Parathyroid adenoma (tissue), 2 donors: Measurements from ENCODE around the gene SLC22A16.

Experiments
- H2AFZ ChIP-seq: fragments of 300-600 bp; sonication (generic); one replicate; pipeline ENCODE4 v1.7.0; 2017; ENCODE audit warnings: antibody characterized with exemption, mild to moderate bottlenecking
- H3K27ac ChIP-seq: fragments of 300-600 bp; sonication (generic); one replicate; pipeline ENCODE4 v1.7.0; 2017
- H3K27me3 ChIP-seq: fragments of 300-600 bp; sonication (generic); one replicate; pipeline ENCODE4 v1.7.0; 2017; ENCODE audit warnings: low read length; ENCODE audit not compliant: control insufficient read depth, insufficient read depth
- H3K36me3 ChIP-seq: fragments of 300-600 bp; sonication (generic); one replicate; pipeline ENCODE4 v1.7.0; 2017; ENCODE audit warnings: low read length; ENCODE audit not compliant: control insufficient read depth, insufficient read depth
- H3K4me1 ChIP-seq: fragments of 300-600 bp; sonication (generic); one replicate; pipeline ENCODE4 v1.7.0; 2017; ENCODE audit warnings: control low read depth
- H3K4me2 ChIP-seq: fragments of 300-600 bp; sonication (generic); one replicate; pipeline ENCODE4 v1.7.0; 2017; ENCODE audit warnings: low read length
- H3K4me3 ChIP-seq: fragments of 300-600 bp; sonication (generic); one replicate; pipeline ENCODE4 v1.7.0; 2017; ENCODE audit warnings: low read depth, low read length
- H3K79me2 ChIP-seq: fragments of 300-600 bp; sonication (generic); one replicate; pipeline ENCODE4 v1.7.0; 2017; ENCODE audit warnings: control low read depth
- H3K9ac ChIP-seq: fragments of 300-600 bp; sonication (generic); one replicate; pipeline ENCODE4 v1.7.0; 2017; ENCODE audit warnings: mild to moderate bottlenecking
- H3K9me3 ChIP-seq: fragments of 300-600 bp; sonication (generic); one replicate; pipeline ENCODE4 v1.7.0; 2017; ENCODE audit warnings: low read length; ENCODE audit not compliant: control insufficient read depth
- TF ChIP-seq, protein P1 (sequence below): fragments of 300-600 bp; sonication (generic); IDR thresholded peaks from one replicate; pipeline ENCODE4 v1.7.0; 2017; ENCODE audit warnings: antibody characterized with exemption, mild to moderate bottlenecking
- donor health status: primary hyperparathyroidism.

Gene SLC22A16

DNA sequence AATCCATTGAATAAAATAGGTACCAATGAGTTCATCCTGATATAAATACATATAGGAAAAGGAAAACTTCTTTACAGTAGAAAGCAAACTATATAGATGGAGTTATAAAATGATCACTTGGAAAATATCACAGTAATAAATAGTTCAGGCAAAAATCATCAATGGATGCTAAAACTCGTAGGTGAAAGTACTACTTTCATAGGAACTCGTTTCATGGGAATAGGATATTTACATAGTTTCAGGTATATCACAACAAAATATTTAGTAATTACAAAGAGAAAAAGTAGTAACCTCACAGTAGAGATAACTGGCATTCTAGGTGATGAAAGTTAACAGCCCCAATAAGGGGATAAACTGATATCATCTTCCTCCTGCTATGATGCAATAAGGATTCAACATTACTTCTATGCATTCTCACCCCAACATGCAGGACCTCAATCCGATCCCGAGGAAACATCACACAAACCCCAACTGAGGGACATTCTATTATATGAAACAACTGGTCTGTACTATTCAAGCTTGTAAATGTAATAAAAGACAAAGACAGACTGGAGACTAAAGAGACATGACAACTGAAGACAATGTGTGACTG lies 74.7 kb downstream of the SLC22A16 start:
- TF ChIP-seq, protein P1, sequence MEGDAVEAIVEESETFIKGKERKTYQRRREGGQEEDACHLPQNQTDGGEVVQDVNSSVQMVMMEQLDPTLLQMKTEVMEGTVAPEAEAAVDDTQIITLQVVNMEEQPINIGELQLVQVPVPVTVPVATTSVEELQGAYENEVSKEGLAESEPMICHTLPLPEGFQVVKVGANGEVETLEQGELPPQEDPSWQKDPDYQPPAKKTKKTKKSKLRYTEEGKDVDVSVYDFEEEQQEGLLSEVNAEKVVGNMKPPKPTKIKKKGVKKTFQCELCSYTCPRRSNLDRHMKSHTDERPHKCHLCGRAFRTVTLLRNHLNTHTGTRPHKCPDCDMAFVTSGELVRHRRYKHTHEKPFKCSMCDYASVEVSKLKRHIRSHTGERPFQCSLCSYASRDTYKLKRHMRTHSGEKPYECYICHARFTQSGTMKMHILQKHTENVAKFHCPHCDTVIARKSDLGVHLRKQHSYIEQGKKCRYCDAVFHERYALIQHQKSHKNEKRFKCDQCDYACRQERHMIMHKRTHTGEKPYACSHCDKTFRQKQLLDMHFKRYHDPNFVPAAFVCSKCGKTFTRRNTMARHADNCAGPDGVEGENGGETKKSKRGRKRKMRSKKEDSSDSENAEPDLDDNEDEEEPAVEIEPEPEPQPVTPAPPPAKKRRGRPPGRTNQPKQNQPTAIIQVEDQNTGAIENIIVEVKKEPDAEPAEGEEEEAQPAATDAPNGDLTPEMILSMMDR: no peak
- H3K36me3 ChIP-seq: no peaks in the 10 kb centered on the region
- no peaks in the 10 kb centered on the region for H3K4me1 ChIP-seq
- H3K79me2 ChIP-seq: no peaks in the 10 kb centered on the region
- no peak overlapping the region for H3K4me3 ChIP-seq
- no peaks in the 10 kb centered on the region for H3K27me3 ChIP-seq
- H3K9me3 ChIP-seq: no peaks in the 10 kb centered on the region
- H3K27ac ChIP-seq: no peak overlapping the region
- H3K9ac ChIP-seq: no peak overlapping the region
- H3K4me2 ChIP-seq: no peak overlapping the region
- H2AFZ ChIP-seq: no peak overlapping the region

DNA sequence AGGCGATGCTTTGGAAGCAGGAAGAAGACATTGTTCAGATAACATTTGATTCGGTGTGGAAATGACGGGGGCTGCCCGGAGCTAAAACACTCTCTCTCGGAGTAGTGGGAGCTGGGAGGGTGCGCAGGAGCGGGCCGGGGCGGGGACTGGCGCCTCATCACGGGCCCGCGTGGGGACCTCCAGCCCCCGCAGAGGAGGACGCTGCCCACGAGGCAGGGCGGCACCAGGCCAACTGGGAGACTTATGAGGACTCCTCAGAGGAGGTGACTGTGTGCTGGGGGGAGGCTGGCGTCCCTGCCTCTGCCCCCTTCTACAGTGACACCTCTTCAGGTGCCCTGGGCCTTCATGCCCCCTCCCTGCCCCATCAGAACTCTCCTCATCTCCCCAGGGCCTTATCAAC lies 76.2 kb downstream of the SLC22A16 start:
- H3K27me3 ChIP-seq: no peaks in the 10 kb centered on the region
- no peaks in the 10 kb centered on the region for H3K79me2 ChIP-seq
- H3K4me1 ChIP-seq: no peaks in the 10 kb centered on the region
- no peak overlapping the region for H3K9ac ChIP-seq
- H3K4me3 ChIP-seq: no peak overlapping the region
- peak overlapping the region; percentile 49 for H3K4me2 ChIP-seq
- H3K9me3 ChIP-seq: no peaks in the 10 kb centered on the region
- H3K36me3 ChIP-seq: no peaks in the 10 kb centered on the region
- H2AFZ ChIP-seq: peak overlapping the region; percentile 94
- no peak overlapping the region for H3K27ac ChIP-seq
- TF ChIP-seq, protein P1: no peak

DNA sequence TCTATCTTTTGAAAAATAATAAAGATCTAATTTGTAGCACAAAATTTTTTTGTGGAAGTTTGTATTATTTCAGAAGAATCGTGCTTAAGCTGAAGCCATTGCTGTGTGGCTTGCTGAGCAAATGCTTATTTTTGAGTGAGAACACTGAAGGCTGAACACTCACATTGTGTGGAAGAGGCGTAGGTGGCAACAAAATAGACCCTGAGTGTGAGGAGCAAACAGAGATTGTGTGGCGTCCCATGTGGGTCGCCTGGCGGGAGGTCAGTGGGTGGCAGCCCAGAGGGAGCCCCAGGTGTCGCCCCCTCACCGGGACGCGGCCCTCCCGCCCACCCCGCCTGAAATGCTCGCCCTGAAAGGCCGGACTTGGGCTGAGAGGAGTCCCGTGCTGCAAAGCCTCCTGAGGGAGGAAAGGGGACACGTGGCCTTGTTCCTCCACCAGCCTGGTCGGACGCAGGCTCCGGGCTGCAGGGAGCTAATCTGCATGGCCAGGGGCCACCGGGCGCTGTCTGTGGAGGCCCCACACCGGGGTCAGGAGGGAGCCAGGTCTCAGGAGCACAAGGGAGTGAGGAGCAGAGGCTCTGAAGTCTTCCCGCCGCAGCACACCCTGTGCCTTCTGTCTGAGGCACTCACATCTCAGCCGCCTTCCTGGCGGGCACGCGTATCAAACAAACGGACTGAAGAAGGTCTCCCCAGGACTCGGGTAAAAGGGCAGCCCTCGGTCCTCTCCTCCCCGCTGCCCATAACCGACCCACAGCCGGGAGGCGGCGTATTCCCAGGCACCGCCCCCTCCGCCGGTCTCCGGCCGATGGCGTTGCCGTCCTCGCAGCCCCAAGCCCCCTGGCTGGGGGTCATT lies 77.0 kb downstream of the SLC22A16 start:
- H2AFZ ChIP-seq: peak overlapping the region; percentile 94
- no peaks in the 10 kb centered on the region for H3K79me2 ChIP-seq
- H3K27me3 ChIP-seq: no peaks in the 10 kb centered on the region
- no peak overlapping the region for H3K9ac ChIP-seq
- no peaks in the 10 kb centered on the region for H3K36me3 ChIP-seq
- H3K4me3 ChIP-seq: no peak overlapping the region
- TF ChIP-seq, protein P1: no peak
- peak overlapping the region; percentile 49 for H3K4me2 ChIP-seq
- H3K4me1 ChIP-seq: no peaks in the 10 kb centered on the region
- H3K9me3 ChIP-seq: no peaks in the 10 kb centered on the region
- H3K27ac ChIP-seq: no peak overlapping the region

DNA sequence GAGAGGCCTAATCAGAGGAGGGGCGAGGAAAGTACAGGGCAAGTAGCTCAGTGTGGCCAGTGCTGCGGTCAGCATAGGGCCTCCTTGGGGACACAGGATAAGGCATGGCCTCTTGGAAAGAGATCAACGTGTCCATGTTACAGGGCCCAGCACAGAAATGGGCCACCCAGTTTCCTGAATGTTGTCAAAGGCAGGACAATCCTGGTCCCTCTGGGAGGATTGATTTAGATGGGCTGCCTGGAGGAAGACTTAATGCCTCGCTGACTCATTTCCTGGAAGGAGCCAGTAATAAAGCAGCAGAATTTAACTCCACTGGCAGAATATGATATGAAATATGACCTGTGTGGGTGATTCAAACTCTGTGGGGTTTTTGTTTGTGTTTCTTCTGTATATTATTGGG lies 77.6 kb downstream of the SLC22A16 start:
- Histone ChIP-seq H3K36me3 (no peaks in the 10 kb centered on the region), H3K4me2 (no peak overlapping the region), H3K9me3 (no peaks in the 10 kb centered on the region), H3K27me3 (no peaks in the 10 kb centered on the region), H3K4me1 (no peaks in the 10 kb centered on the region), H3K4me3 (no peak overlapping the region), H3K27ac (no peak overlapping the region), H3K9ac (no peak overlapping the region), H2AFZ (peak overlapping the region; percentile 53), H3K79me2 (no peaks in the 10 kb centered on the region)
- TF ChIP-seq, protein P1: no peak
